HUES64 (cell line): ENCODE results near the gene CENPF.
A peak's percentile ranks its signal among the peaks of the same experiment; 100 is the strongest.
"Not testable (repeated sequence)": the region's sequence is repeated elsewhere in the genome, so short reads cannot be mapped to it uniquely, and the experiment has no call there.

ENCODE experiments used
- H3K27ac ChIP-seq: 2 replicates; pipeline ENCODE4 v1.7.0; 2013; ENCODE audit warnings: low read depth, low read length, inconsistent platforms
- H3K27me3 ChIP-seq: 2 replicates; pipeline ENCODE4 v1.6.1; 2013; ENCODE audit warnings: mild to moderate bottlenecking, low read length; ENCODE audit not compliant: insufficient read depth
- H3K36me3 ChIP-seq: 2 replicates; pipeline ENCODE4 v1.6.1; 2013; ENCODE audit warnings: mild to moderate bottlenecking, low read length; ENCODE audit not compliant: insufficient read depth
- H3K4me1 ChIP-seq: 2 replicates; pipeline ENCODE4 v1.6.1; 2013; ENCODE audit warnings: mild to moderate bottlenecking, low read length, moderate library complexity; ENCODE audit not compliant: insufficient read depth
- H3K4me3 ChIP-seq: 2 replicates; pipeline ENCODE4 v1.5.1; 2013; ENCODE audit warnings: mild to moderate bottlenecking, low read length, moderate library complexity
- H3K9ac ChIP-seq: 2 replicates; pipeline ENCODE4 v1.6.1; 2013; ENCODE audit warnings: mild to moderate bottlenecking, low read depth, low read length
- H3K9me3 ChIP-seq: 2 replicates; pipeline ENCODE4 v1.6.1; 2013; ENCODE audit warnings: low read depth, low read length; ENCODE audit not compliant: insufficient read depth
- WGBS: fragments of 150-250, 120-280 bp; methylation state at CpG from one replicate; pipeline ENCODE4 v1.1.7; 2013; ENCODE audit warnings: missing lambda C conversion rate; 5-methylcytosine and 5-hydroxymethylcytosine counted together

CENPF gene

GRCh38 chr1:214587165-214587564 lies 15.8 kb upstream of the CENPF start:
- Histone ChIP-seq H3K27ac (no peak overlapping the region), H3K9ac (no peak overlapping the region), H3K27me3 (no peaks in the 10 kb centered on the region), H3K9me3 (no peaks in the 10 kb centered on the region), H3K36me3 (no peaks in the 10 kb centered on the region), H3K4me1 (peaks cover 8% of the 10 kb centered on the region), H3K4me3 (no peak overlapping the region)
- 92% methylated on average over 5 of the region's 5 CpGs for WGBS

GRCh38 chr1:214588963-214589597 lies 13.9 kb upstream of the CENPF start:
- H3K4me1 ChIP-seq, result 0 out of 2 replicates have a peak, but pooled peaks cover 3% of the 10 kb centered on the region
- no peak overlapping the region for H3K9ac ChIP-seq
- H3K4me3 ChIP-seq, result no peak overlapping the region
- 95% methylated on average over 4 of the region's 4 CpGs for WGBS
- H3K9me3 ChIP-seq, result no peaks in the 10 kb centered on the region
- no peak overlapping the region for H3K27ac ChIP-seq
- no peaks in the 10 kb centered on the region for H3K27me3 ChIP-seq
- H3K36me3 ChIP-seq, result no peaks in the 10 kb centered on the region

GRCh38 chr1:214590696-214591095 lies 12.3 kb upstream of the CENPF start:
- no peak overlapping the region for H3K27ac ChIP-seq
- no peaks in the 10 kb centered on the region for H3K27me3 ChIP-seq
- no peak overlapping the region for H3K4me3 ChIP-seq
- no peak overlapping the region for H3K9ac ChIP-seq
- 88% methylated on average over 3 of the region's 5 CpGs for WGBS
- H3K36me3 ChIP-seq, result no peaks in the 10 kb centered on the region
- H3K4me1 ChIP-seq, result no peaks in the 10 kb centered on the region
- no peaks in the 10 kb centered on the region for H3K9me3 ChIP-seq

- whole genome bisulfite sequencing, result 92% methylated on average over 8 of the region's 8 CpGs
These were observed 11.1 kb upstream of the CENPF start for GRCh38 chr1:214591918-214592317.

GRCh38 chr1:214593158-214593557 lies 9.8 kb upstream of the CENPF start:
- H3K36me3 ChIP-seq, result no peaks in the 10 kb centered on the region
- no peaks in the 10 kb centered on the region for H3K9me3 ChIP-seq
- no peaks in the 10 kb centered on the region for H3K27me3 ChIP-seq
- H3K4me1 ChIP-seq, result no peaks in the 10 kb centered on the region
- no peak overlapping the region for H3K9ac ChIP-seq
- H3K27ac ChIP-seq, result no peak overlapping the region
- H3K4me3 ChIP-seq, result no peak overlapping the region

More at GRCh38 chr1:214591918-214592317, 11.1 kb upstream of the CENPF start:
- not testable (repeated sequence) for H3K9ac ChIP-seq, H3K36me3 ChIP-seq, H3K4me1 ChIP-seq, H3K27ac ChIP-seq, H3K27me3 ChIP-seq, H3K4me3 ChIP-seq, H3K9me3 ChIP-seq

- Histone ChIP-seq H3K9ac (peak overlapping the region; percentile 93), H3K27me3 (no peaks in the 10 kb centered on the region), H3K36me3 (peaks cover 5% of the 10 kb centered on the region; the same call in 1 of the 2 replicates), H3K4me1 (peaks cover 10% of the 10 kb centered on the region), H3K9me3 (no peaks in the 10 kb centered on the region), H3K4me3 (peak overlapping the region; percentile 93), H3K27ac (no peak overlapping the region; the same call in 1 of the 2 replicates)
- WGBS, result 2% methylated on average over 11 of the region's 11 CpGs
These were observed 841 bp downstream of the CENPF start for GRCh38 chr1:214603819-214604252.

- H3K36me3 ChIP-seq, result peaks cover 10% of the 10 kb centered on the region
- peak overlapping the region; percentile 93 for H3K9ac ChIP-seq
- H3K4me1 ChIP-seq, result peaks cover 10% of the 10 kb centered on the region
- H3K27ac ChIP-seq, result no peak overlapping the region
- H3K27me3 ChIP-seq, result no peaks in the 10 kb centered on the region
- H3K4me3 ChIP-seq, result peak overlapping the region; percentile 93
- H3K9me3 ChIP-seq, result no peaks in the 10 kb centered on the region; the same call in 1 of the 2 replicates
These were observed 1.5 kb downstream of the CENPF start for GRCh38 chr1:214604523-214604922.

GRCh38 chr1:214605484-214605883 lies 2.5 kb downstream of the CENPF start:
- not testable (repeated sequence) for H3K4me3 ChIP-seq, H3K9ac ChIP-seq, H3K27me3 ChIP-seq, H3K4me1 ChIP-seq, H3K27ac ChIP-seq, H3K9me3 ChIP-seq
- WGBS, result 97% methylated on average over 32 of the region's 32 CpGs
- peaks cover 15% of the 10 kb centered on the region for H3K36me3 ChIP-seq

GRCh38 chr1:214605933-214606925 lies 3.2 kb downstream of the CENPF start:
- 95% methylated on average over 63 of the region's 63 CpGs for WGBS
- not testable (repeated sequence) for H3K4me1 ChIP-seq, H3K27ac ChIP-seq, H3K9ac ChIP-seq, H3K9me3 ChIP-seq, H3K27me3 ChIP-seq, H3K4me3 ChIP-seq
- H3K36me3 ChIP-seq, result peaks cover 15% of the 10 kb centered on the region

GRCh38 chr1:214607492-214608215 lies 4.7 kb downstream of the CENPF start:
- H3K27ac ChIP-seq, H3K4me1 ChIP-seq, H3K9me3 ChIP-seq, H3K9ac ChIP-seq, H3K27me3 ChIP-seq, H3K4me3 ChIP-seq: not testable (repeated sequence)
- 95% methylated on average over 21 of the region's 21 CpGs for WGBS
- H3K36me3 ChIP-seq, result peaks cover 15% of the 10 kb centered on the region
